Sigmoid colon (tissue), 7 donors: ENCODE data around the gene CD247. TPM values are rescaled to one million over a fixed set of nuclear protein-coding genes. Genes with fewer than 3 reads are reported as not detected.

Experiments used
- DNase-seq: peaks from one replicate; pipeline ENCODE4 v3.0.0-alpha.2; 2019
- H3K27ac ChIP-seq, 4 donors: fragments of 200-600 bp; sonication (generic); one replicate each; pipeline ENCODE4 v1.5.1; 2016 to 2019; ENCODE audit warnings: mild to moderate bottlenecking in 1 of 4
- H3K27me3 ChIP-seq, 3 donors: fragments of 200-600 bp; sonication (generic); one replicate each; pipeline ENCODE4 v1.5.1; 2019; ENCODE audit warnings: mild to moderate bottlenecking in 1 of 3
- H3K36me3 ChIP-seq, 4 donors: fragments of 200-600 bp; sonication (generic); one replicate each; pipeline ENCODE4 v1.5.1; 2016 to 2019
- H3K4me1 ChIP-seq, 4 donors: fragments of 200-600 bp; sonication (generic); one replicate each; pipeline ENCODE4 v1.5.1; 2017 to 2019
- H3K4me3 ChIP-seq, 4 donors: fragments of 200-600 bp; sonication (generic); one replicate each; pipeline ENCODE4 v1.5.1; 2017 to 2019; ENCODE audit warnings: mild to moderate bottlenecking in 2 of 4, moderate library complexity in 1 of 4
- H3K9me3 ChIP-seq, 4 donors: fragments of 200-600 bp in 3 of 4; sonication (generic) in 3 of 4; one replicate each; pipeline versions ENCODE4 v1.5.1 to v1.6.1; 2013 to 2019
- CTCF ChIP-seq, 4 experiments: fragments of 450-650 bp in 3 of 4; fragments of 200-600 bp in 1 of 4; IDR thresholded peaks; one replicate each; pipeline ENCODE4 v1.5.1; 2016 to 2019; ENCODE audit warnings: antibody characterized with exemption in 4 of 4, mild to moderate bottlenecking in 3 of 4, moderate library complexity in 2 of 4
- EP300 ChIP-seq, 4 donors: sonication (generic); formaldehyde crosslinking; IDR thresholded peaks; one replicate each; pipeline ENCODE4 v1.6.1; 2017; ENCODE audit warnings: antibody characterized with exemption in 4 of 4
- POLR2A ChIP-seq, 2 donors: fragments of 450-650 bp; IDR thresholded peaks; one replicate each; pipeline ENCODE4 v1.6.1; 2016; ENCODE audit warnings: antibody characterized with exemption in 2 of 2, mild to moderate bottlenecking in 2 of 2, moderate library complexity in 2 of 2
- POLR2AphosphoS5 ChIP-seq, 4 donors: sonication (generic); formaldehyde crosslinking; IDR thresholded peaks; one replicate each; pipeline ENCODE4 v1.6.1; 2017; ENCODE audit warnings: antibody characterized with exemption in 4 of 4
- WGBS, 2 donors: extraction: QIAGEN DNeasy Blood & Tissue Kit; methylation state at CpG; one replicate each; pipeline ENCODE4 v1.1.7; 2013; 5-methylcytosine and 5-hydroxymethylcytosine counted together
- intact Hi-C: fragments of 100-400 bp; cut with DNase I; formaldehyde crosslinking; loops from one replicate; pipeline ENCODE4 v1.15.1; 2023
- polyA plus RNA-seq, 3 donors: library from polyadenylated mRNA; stranded (reverse); fragments of 200-250 nt; gene quantifications; one replicate each; pipeline ENCODE4 v1.2.3, GENCODE V29; 2013
- total RNA-seq, 4 donors: library from RNA; depleted of rRNA; stranded (reverse); fragments of >200 nt; gene quantifications; one replicate each; pipeline ENCODE4 v1.1.0, GENCODE V29; 2016
- donor health status: healthy with polysubstance abuse.
- donor health status: Bipolar disorder and iron deficiency.
- donor health status: healthy.

Gene CD247
- total and polyA plus RNA-seq, 7 donors = 0.36 to 20.3 (median 1.4) TPM; not detected in 3

- H3K4me1 ChIP-seq = peaks cover 0 to 17% (median 11%) of the 10 kb centered on the region in 4 donors
- no peak overlapping the region for H3K27ac ChIP-seq
- H3K27me3 ChIP-seq = no peaks in the 10 kb centered on the region
- TF ChIP-seq POLR2A (IDR thresholded peaks at IDR 0.05) = no peak
- TF ChIP-seq CTCF (IDR thresholded peaks at IDR 0.05) = no peak
- TF ChIP-seq EP300 (IDR thresholded peaks at IDR 0.05) = no peak
- no peak for TF ChIP-seq POLR2AphosphoS5 (IDR thresholded peaks at IDR 0.05)
- no peaks in the 10 kb centered on the region for H3K9me3 ChIP-seq
- H3K4me3 ChIP-seq = no peak overlapping the region
- H3K36me3 ChIP-seq = peaks cover 0 to 43% (median 8%) of the 10 kb centered on the region in 4 donors
- 81 to 89% methylated on average over 1 of the region's 1 CpG for WGBS, 2 donors
- DNase-seq = no peak
- intact Hi-C loops = no loop called here
These were observed 28.6 kb upstream of the CD247 start for GRCh38 chr1:167546935-167547334.

GRCh38 chr1:167545349-167545748 lies 27.0 kb upstream of the CD247 start:
- no peak for DNase-seq
- Histone ChIP-seq H3K36me3 (peaks cover 3 to 51% (median 8%) of the 10 kb centered on the region in 4 donors), H3K9me3 (no peaks in the 10 kb centered on the region), H3K27ac (no peak overlapping the region), H3K4me3 (no peak overlapping the region), H3K4me1 (peaks cover 0 to 10% (median under 1%) of the 10 kb centered on the region in 4 donors), H3K27me3 (no peaks in the 10 kb centered on the region)
- 70 to 86% methylated on average over 4 of the region's 4 CpGs for WGBS, 2 donors
- TF ChIP-seq EP300 (IDR thresholded peaks at IDR 0.05) (no peak), POLR2AphosphoS5 (IDR thresholded peaks at IDR 0.05) (no peak), CTCF (IDR thresholded peaks at IDR 0.05) (no peak), POLR2A (IDR thresholded peaks at IDR 0.05) (no peak)
- intact Hi-C loops = no loop called here

- Histone ChIP-seq H3K4me1 (peaks cover 0 to 10% (median 0%) of the 10 kb centered on the region in 4 donors), H3K4me3 (no peak overlapping the region), H3K27me3 (no peaks in the 10 kb centered on the region), H3K27ac (peak overlapping the region in 1 of 4 donors; percentile 3), H3K36me3 (peaks cover 3 to 51% (median 8%) of the 10 kb centered on the region in 4 donors), H3K9me3 (no peaks in the 10 kb centered on the region)
- intact Hi-C loops = no loop called here
- TF ChIP-seq EP300 (IDR thresholded peaks at IDR 0.05) (no peak), POLR2A (IDR thresholded peaks at IDR 0.05) (no peak), POLR2AphosphoS5 (IDR thresholded peaks at IDR 0.05) (no peak), CTCF (IDR thresholded peaks at IDR 0.05) (no peak)
- 60 to 80% methylated on average over 3 of the region's 3 CpGs for WGBS, 2 donors
- no peak for DNase-seq
These were observed 26.2 kb upstream of the CD247 start for GRCh38 chr1:167544447-167545093.

- Histone ChIP-seq H3K4me3 (no peak overlapping the region), H3K4me1 (peaks cover 0 to 7% (median 0%) of the 10 kb centered on the region in 4 donors), H3K9me3 (no peaks in the 10 kb centered on the region), H3K27me3 (no peaks in the 10 kb centered on the region), H3K27ac (peak overlapping the region in 1 of 4 donors; percentile 36), H3K36me3 (peaks cover 3 to 51% (median 8%) of the 10 kb centered on the region in 4 donors)
- 73 to 80% methylated on average over 13 of the region's 13 CpGs for WGBS, 2 donors
- intact Hi-C loops = no loop called here
- no peak for DNase-seq
- TF ChIP-seq CTCF (IDR thresholded peaks at IDR 0.05) (no peak), POLR2A (IDR thresholded peaks at IDR 0.05) (no peak), POLR2AphosphoS5 (IDR thresholded peaks at IDR 0.05) (no peak), EP300 (IDR thresholded peaks at IDR 0.05) (no peak)
These were observed 25.1 kb upstream of the CD247 start for GRCh38 chr1:167543199-167543990.
